ENCODE measurements around the gene SLC15A3. TPM values are rescaled to one million over a fixed set of nuclear protein-coding genes. Genes with fewer than 3 reads are reported as not detected.

SLC15A3 gene
- total RNA-seq, 1 donor from 2014 or later = 6.2 TPM

DNA sequence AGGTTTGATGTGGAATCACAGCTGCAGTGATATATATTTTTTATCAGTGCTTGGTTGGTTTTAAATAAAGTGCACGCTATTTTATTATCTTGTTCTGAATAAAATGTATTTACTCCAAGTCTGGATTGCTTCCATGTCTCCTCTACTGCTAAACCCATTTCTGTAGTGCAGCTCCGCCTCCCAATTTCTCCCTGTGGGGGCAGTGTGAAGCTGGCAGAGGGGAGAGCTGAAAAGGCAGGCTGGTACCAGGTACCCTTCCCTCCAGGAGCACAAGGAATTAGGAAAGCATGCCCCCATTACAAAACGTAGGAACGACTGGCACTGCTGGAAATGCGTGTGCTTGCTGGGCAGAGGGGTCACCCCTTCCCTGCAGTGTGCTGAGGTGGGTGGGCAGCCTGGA is 28.6 kb downstream of the SLC15A3 start:
- Mint-ChIP-seq H3K27ac (no peak overlapping the region), H3K4me3 (ENCODE audit: low read depth) (peak overlapping the region; percentile 46), H3K27me3 (no peaks in the 10 kb centered on the region), H3K4me1 (ENCODE audit: low read depth) (peaks cover 13% of the 10 kb centered on the region), H3K36me3 (ENCODE audit: insufficient read depth) (peaks cover 13% of the 10 kb centered on the region), H3K9me3 (ENCODE audit: low read depth) (no peaks in the 10 kb centered on the region)
- no peak for DNase-seq (ENCODE audit: low spot score, unreplicated experiment)
- TF ChIP-seq, protein P1, sequence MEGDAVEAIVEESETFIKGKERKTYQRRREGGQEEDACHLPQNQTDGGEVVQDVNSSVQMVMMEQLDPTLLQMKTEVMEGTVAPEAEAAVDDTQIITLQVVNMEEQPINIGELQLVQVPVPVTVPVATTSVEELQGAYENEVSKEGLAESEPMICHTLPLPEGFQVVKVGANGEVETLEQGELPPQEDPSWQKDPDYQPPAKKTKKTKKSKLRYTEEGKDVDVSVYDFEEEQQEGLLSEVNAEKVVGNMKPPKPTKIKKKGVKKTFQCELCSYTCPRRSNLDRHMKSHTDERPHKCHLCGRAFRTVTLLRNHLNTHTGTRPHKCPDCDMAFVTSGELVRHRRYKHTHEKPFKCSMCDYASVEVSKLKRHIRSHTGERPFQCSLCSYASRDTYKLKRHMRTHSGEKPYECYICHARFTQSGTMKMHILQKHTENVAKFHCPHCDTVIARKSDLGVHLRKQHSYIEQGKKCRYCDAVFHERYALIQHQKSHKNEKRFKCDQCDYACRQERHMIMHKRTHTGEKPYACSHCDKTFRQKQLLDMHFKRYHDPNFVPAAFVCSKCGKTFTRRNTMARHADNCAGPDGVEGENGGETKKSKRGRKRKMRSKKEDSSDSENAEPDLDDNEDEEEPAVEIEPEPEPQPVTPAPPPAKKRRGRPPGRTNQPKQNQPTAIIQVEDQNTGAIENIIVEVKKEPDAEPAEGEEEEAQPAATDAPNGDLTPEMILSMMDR (IDR thresholded peaks at IDR 0.05; ENCODE audit: unreplicated experiment) = no peak

DNA sequence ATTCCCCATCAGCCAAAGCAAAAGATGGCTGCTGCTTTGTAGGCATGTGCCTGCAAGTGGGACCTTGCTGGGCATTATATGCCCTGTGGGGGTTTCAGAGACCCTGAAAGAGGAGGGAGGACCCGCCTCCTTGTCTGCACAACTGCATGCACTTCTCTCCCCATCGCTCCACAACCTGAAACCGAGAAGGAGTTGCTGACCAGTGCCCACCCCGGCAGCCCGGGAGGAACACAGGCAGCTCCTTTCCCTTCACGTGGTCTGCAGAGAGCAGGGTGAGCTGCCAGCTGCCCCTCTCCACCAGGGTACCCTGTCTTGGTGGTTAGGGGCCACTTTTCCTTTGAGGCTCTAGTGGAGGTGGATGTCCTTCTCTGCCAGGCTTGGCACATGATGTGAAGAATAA is 29.1 kb downstream of the SLC15A3 start:
- Mint-ChIP-seq H3K4me1 (ENCODE audit: low read depth) (peaks cover 13% of the 10 kb centered on the region), H3K4me3 (ENCODE audit: low read depth) (no peak overlapping the region), H3K9me3 (ENCODE audit: low read depth) (no peaks in the 10 kb centered on the region), H3K36me3 (ENCODE audit: insufficient read depth) (peaks cover 13% of the 10 kb centered on the region), H3K27ac (no peak overlapping the region), H3K27me3 (no peaks in the 10 kb centered on the region)
- no peak for DNase-seq (ENCODE audit: low spot score, unreplicated experiment)
- TF ChIP-seq, protein P1 (IDR thresholded peaks at IDR 0.05; ENCODE audit: unreplicated experiment) = no peak

DNA sequence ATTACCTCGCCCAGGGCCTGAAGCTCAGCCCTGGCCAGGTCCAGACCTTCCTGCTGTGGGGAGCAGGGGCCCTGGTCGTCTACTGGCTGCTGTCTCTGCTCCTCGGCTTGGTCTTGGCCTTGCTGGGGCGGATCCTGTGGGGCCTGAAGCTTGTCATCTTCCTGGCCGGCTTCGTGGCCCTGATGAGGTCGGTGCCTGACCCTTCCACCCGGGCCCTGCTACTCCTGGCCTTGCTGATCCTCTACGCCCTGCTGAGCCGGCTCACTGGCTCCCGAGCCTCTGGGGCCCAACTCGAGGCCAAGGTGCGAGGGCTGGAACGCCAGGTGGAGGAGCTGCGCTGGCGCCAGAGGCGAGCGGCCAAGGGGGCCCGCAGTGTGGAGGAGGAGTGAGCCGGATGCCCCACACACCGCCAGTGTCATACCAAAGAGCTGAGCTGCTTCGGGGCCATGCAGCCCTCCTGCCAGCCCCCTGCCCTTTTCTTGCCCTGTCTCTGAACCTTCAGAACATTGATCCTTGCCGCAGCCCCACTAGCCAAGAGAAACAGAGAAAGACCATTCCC is 30.1 kb downstream of the SLC15A3 start:
- TF ChIP-seq, protein P1 (IDR thresholded peaks at IDR 0.05; ENCODE audit: unreplicated experiment) = no peak
- DNase-seq (ENCODE audit: low spot score, unreplicated experiment) = no peak
- H3K9me3 Mint-ChIP-seq (ENCODE audit: low read depth) = no peaks in the 10 kb centered on the region
- no peak overlapping the region for H3K4me3 Mint-ChIP-seq (ENCODE audit: low read depth)
- H3K27me3 Mint-ChIP-seq = no peaks in the 10 kb centered on the region
- peaks cover 14% of the 10 kb centered on the region for H3K4me1 Mint-ChIP-seq (ENCODE audit: low read depth)
- H3K36me3 Mint-ChIP-seq (ENCODE audit: insufficient read depth) = peaks cover 13% of the 10 kb centered on the region
- no peak overlapping the region for H3K27ac Mint-ChIP-seq

DNA sequence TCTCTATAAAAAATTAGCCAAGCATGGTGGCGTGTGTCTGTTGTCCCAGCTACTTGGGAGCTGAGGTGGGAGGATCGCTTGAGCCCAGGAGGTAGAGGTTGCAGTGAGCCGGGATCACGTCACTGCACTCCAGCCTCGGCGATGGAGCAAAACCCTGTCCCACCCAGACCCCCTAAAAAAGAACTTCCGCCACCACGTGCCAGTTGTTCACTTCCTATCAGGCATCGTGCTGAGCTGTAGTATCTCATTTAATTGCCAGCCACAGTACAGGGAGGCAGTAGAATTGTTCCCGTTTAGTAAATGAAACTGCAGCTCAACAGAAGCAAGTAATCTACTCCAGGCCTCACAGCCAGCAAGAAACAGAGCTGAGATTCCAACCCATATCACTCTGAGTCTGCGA is 30.7 kb downstream of the SLC15A3 start:
- H3K9me3 Mint-ChIP-seq (ENCODE audit: low read depth) = no peaks in the 10 kb centered on the region

DNA sequence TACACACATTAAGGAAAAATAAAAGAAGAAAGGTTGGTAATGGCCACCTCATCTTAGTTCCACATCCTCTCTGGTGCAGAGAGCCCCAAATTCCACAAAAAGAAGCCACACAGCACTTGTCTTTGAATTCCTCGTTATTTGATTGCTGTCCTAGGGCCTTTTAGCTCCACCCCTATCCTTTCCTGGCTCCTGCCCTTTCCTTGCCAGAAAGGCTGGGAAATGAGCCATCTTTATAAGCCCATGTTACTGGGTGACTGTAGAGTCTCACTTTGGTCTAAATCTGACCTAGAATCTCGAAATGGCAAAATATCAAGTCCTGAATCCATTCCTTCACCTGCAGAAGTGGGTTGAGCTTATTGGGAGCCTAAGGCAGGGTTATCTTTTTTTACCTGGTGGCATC is 32.0 kb downstream of the SLC15A3 start:
- Mint-ChIP-seq H3K27ac (no peak overlapping the region), H3K4me3 (ENCODE audit: low read depth) (no peak overlapping the region), H3K36me3 (ENCODE audit: insufficient read depth) (peaks cover 10% of the 10 kb centered on the region), H3K9me3 (ENCODE audit: low read depth) (no peaks in the 10 kb centered on the region), H3K4me1 (ENCODE audit: low read depth) (peaks cover 14% of the 10 kb centered on the region), H3K27me3 (no peaks in the 10 kb centered on the region)
- DNase-seq (ENCODE audit: low spot score, unreplicated experiment) = no peak
- TF ChIP-seq, protein P1 (IDR thresholded peaks at IDR 0.05; ENCODE audit: unreplicated experiment) = no peak

More for the DNA sequence above, 30.7 kb downstream of the SLC15A3 start:
- TF ChIP-seq, protein P1 (IDR thresholded peaks at IDR 0.05; ENCODE audit: unreplicated experiment) = no peak
- Mint-ChIP-seq H3K27me3 (no peaks in the 10 kb centered on the region), H3K36me3 (ENCODE audit: insufficient read depth) (peaks cover 10% of the 10 kb centered on the region), H3K4me1 (ENCODE audit: low read depth) (peaks cover 14% of the 10 kb centered on the region), H3K27ac (no peak overlapping the region), H3K4me3 (ENCODE audit: low read depth) (no peak overlapping the region)
- DNase-seq (ENCODE audit: low spot score, unreplicated experiment) = no peak
